Activated naive CD4-positive, alpha-beta T cell treated with anti-CD3 and anti-CD28 coated beads, Interleukin-2, amount 50 U/mL, for 72 hours (primary cell): ENCODE measurements around the gene SMCO1. TPM values are rescaled to one million over a fixed set of nuclear protein-coding genes. Genes with fewer than 3 reads are reported as not detected.
"Not testable (repeated sequence)": the region's sequence is repeated elsewhere in the genome, so short reads cannot be mapped to it uniquely, and the experiment has no call there.

Source experiments
- ATAC-seq, 2 donors: fragments of 150-1000 bp; cut with Tn5 transposase; 2 replicates each; pipeline ENCODE4 v1.10.0; 2021; ENCODE audit warnings: mild to moderate bottlenecking in 2 of 2, moderate library complexity in 2 of 2
- DNase-seq, 2 donors: peaks; one replicate each; pipeline ENCODE4 v3.0.0; 2021 to 2022; ENCODE audit warnings: low spot score in 2 of 2
- H3K27ac Mint-ChIP-seq, 2 donors: one replicate each; pipeline ENCODE4 v1.8.0; 2022; ENCODE audit warnings: mild to moderate bottlenecking in 2 of 2, mixed read lengths in 2 of 2
- H3K36me3 Mint-ChIP-seq, 2 donors: one replicate each; pipeline ENCODE4 v1.8.0; 2022; ENCODE audit warnings: mixed read lengths in 2 of 2
- H3K9me3 Mint-ChIP-seq, 2 donors: one replicate each; pipeline ENCODE4 v1.8.0; 2022; ENCODE audit warnings: mixed read lengths in 2 of 2
- total RNA-seq, 2 donors: library from RNA; stranded (reverse); gene quantifications; one replicate each; pipeline ENCODE4 v1.2.3, GENCODE V29; 2022

SMCO1 gene
- total RNA-seq, 2 donors from 2014 or later = not detected

DNA sequence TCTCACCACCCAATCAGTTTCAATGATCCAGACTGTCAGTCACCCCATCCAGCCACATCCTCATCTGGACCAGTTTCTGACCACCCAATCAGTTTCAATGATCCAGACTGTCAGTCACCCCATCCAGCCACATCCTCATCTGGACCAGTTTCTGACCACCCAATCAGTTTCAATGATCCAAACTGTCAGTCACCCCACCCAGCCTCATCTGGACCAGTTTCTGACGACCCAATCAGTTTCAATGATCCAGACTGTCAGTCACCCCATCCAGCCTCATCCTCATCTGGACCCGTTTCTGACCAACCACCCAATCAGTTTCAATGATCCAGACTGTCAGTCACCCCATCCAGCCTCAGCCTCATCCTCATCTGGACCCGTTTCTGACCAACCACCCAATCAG lies 45.0 kb downstream of the SMCO1 start:
- DNase-seq, ATAC-seq, H3K9me3 Mint-ChIP-seq, H3K27ac Mint-ChIP-seq: not testable (repeated sequence)
- peaks cover 13 to 23% of the 10 kb centered on the region in 2 donors for H3K36me3 Mint-ChIP-seq

DNA sequence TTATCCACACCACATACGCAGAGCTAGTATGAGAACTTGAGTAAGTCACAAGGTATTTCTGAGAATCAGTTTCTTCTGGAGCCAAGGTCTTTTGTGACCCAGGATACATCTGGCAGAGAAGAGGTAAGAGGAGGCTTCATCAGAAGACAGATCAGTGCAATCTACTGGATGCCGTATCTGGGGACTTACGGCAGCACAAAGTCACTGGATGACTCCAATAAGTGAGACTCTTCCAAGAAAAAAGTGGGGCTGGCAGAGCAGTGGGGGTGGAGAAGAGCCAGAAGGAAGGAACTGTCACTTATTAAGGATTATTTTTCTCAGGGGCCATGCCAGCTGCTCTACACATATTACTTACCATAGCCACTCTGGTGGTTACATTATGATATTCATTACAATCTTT lies 51.3 kb downstream of the SMCO1 start:
- no peak overlapping the region for H3K27ac Mint-ChIP-seq
- DNase-seq (no peak), ATAC-seq (no peak)
- H3K36me3 Mint-ChIP-seq = peaks cover 9 to 22% of the 10 kb centered on the region in 2 donors
- peaks cover 12 to 13% of the 10 kb centered on the region in 2 donors for H3K9me3 Mint-ChIP-seq

DNA sequence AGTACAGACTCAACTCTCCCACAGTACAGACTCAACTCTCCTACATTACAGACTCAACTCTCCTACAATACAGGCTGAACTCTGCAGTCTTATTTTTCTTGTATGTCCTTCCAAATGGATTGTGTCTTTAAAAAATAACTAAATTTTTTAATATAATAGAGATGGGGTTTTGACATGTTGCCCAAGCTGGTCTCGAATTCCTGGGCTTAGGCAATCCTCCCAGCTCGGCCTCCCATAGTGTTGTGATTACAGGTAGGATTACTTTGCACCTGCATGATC lies 51.7 kb downstream of the SMCO1 start:
- DNase-seq (no peak), ATAC-seq (no peak)
- Mint-ChIP-seq H3K27ac (peak overlapping the region in 1 of 2 donors; percentile 30), H3K36me3 (peaks cover 9 to 22% of the 10 kb centered on the region in 2 donors), H3K9me3 (peaks cover 12 to 13% of the 10 kb centered on the region in 2 donors)

DNA sequence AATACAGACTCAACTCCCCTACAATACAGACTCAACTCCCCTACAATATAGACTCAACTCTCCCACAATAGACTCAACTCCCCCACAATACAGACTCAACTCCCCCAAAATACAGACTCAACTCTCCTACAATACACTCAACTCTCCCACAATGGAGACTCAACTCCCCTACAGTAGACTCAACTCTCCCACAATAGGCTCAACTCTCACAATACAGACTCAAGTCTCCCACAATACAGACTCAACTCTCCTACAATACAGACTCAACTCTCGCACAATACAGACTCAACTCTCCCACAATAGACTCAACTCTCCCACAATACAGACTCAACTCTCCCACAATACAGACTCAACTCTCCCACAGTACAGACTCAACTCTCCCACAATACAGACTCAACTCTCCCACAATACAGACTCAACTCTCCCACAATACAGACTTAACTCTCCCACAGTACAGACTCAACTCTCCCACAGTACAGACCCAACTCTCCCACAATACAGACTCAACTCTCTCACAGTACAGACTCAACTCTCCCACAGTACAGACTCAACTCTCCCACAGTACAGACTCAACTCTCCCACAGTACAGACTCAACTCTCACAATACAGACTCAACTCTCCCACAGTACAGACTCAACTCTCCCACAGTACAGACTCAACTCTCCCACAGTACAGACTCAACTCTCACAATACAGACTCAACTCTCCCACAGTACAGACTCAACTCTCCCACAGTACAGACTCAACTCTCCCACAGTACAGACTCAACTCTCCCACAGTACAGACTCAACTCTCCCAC lies 52.3 kb downstream of the SMCO1 start:
- not testable (repeated sequence) for DNase-seq, H3K27ac Mint-ChIP-seq, ATAC-seq
- Mint-ChIP-seq H3K36me3 (peaks cover 9 to 21% of the 10 kb centered on the region in 2 donors), H3K9me3 (peaks cover 12 to 13% of the 10 kb centered on the region in 2 donors)

DNA sequence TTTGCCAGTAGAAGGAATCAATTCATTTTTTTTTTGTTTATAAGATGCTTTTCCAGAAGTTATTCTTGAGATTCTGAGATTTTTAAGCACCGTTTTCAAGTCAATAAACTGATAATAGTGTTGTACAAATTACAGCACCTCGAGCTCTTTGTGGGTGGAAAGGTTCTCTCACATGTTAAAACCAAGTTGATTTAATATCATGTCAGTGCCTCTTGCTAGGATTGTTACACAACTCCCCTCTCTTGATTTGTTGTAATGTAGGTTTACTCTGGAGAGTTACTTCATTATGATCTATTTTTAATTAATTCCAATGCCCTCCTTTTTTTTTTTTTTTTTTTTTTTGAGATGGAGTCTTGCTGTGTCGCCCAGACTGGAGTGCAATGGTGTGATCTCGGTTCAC lies 57.1 kb downstream of the SMCO1 start:
- peaks cover 12 to 13% of the 10 kb centered on the region in 2 donors for H3K9me3 Mint-ChIP-seq
- H3K27ac Mint-ChIP-seq = peak overlapping the region in 1 of 2 donors; percentile 13
- DNase-seq (no peak), ATAC-seq (no peak)
- peaks cover 0 to 6% of the 10 kb centered on the region in 2 donors for H3K36me3 Mint-ChIP-seq

DNA sequence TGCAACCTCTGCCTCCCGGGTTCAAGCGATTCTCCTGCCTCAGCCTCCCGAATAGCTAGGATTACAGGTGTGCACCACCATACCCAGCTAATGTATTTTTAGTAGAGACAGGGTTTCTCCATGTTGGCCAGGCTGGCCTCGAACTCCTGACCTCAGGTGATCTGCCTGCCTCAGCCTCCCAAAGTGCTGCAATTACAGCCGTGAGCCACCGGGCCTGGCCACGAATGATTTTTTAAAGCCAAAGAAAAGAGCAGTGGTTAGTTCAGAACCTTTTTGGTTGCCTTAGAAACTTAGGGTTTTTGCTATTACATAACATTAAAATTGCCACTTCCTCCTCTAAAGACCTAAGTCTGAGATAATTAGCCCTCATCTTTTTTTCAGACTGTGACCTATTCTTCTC lies 57.7 kb downstream of the SMCO1 start:
- ATAC-seq, H3K27ac Mint-ChIP-seq, DNase-seq, H3K9me3 Mint-ChIP-seq, H3K36me3 Mint-ChIP-seq: not testable (repeated sequence)

Other genes with a start within 250 kb of the SMCO1 start
- 10 to 100 TPM; 28.1 to 40.3 TPM for gene PCYT1A, start 227.6 kb downstream of the SMCO1 start, total RNA-seq
- gene DYNLT2B, start 197.1 kb downstream of the SMCO1 start, total RNA-seq = 10 to 100 TPM in 1 of 2 donors, 1 to 10 TPM in 1; 7.4 to 13.1 TPM
- under 1 TPM in 1 of 2 donors, not detected in 1; 0.20 TPM for gene TM4SF19, start 177.0 kb downstream of the SMCO1 start, total RNA-seq
- gene UBXN7, start 82.9 kb downstream of the SMCO1 start, total RNA-seq = 100 to 1,000 TPM in 1 of 2 donors, 10 to 100 TPM in 1; 78.1 to 101 TPM
- 10 to 100 TPM; 23.1 to 48.4 TPM for gene RNF168, start 11.6 kb downstream of the SMCO1 start, total RNA-seq
- 10 to 100 TPM; 16.2 to 23.2 TPM for gene WDR53, start 53.2 kb upstream of the SMCO1 start, total RNA-seq
- gene FBXO45, start 53.3 kb upstream of the SMCO1 start, total RNA-seq = 10 to 100 TPM; 14.9 to 15.4 TPM
- gene NRROS, start 124.3 kb upstream of the SMCO1 start, total RNA-seq = 10 to 100 TPM; 17.2 to 27.7 TPM
- 1 to 10 TPM; 2.0 to 5.5 TPM for gene CEP19, start 196.9 kb upstream of the SMCO1 start, total RNA-seq
- 10 to 100 TPM; 38.0 to 46.1 TPM for gene PIGX, start 197.0 kb upstream of the SMCO1 start, total RNA-seq
- gene PAK2, start 224.5 kb upstream of the SMCO1 start, total RNA-seq = 100 to 1,000 TPM in 1 of 2 donors, 10 to 100 TPM in 1; 73.5 to 102 TPM